Endothelial cell of umbilical vein (primary cell): Measurements from ENCODE around the gene KIF17. TPM values are rescaled to one million over a fixed set of nuclear protein-coding genes. Genes with fewer than 3 reads are reported as not detected.

ENCODE experiments used
- BruUV-seq: library from RNA; stranded (reverse); fragments of 400-500 nt; replicated peaks from 2 replicates; lab custom pipeline; 2021; lab: Mats Ljungman, UMichigan
- CTCF ChIA-PET: fragments of 300-600, 350-600 bp; sonication (Branson Sonifier 250); formaldehyde crosslinking; loops from one replicate; lab custom pipeline; 2021; ENCODE audit warnings: antibody characterized with exemption, inconsistent platforms; lab: Charles Lee
- POLR2A ChIA-PET: fragments of 300-600, 350-600 bp; sonication (Branson Sonifier 250); formaldehyde crosslinking; loops from one replicate; lab custom pipeline; 2021; ENCODE audit warnings: antibody characterized with exemption, inconsistent platforms; lab: Charles Lee
- DNase-seq: peaks from one replicate; pipeline ENCODE4 v3.0.0-alpha.2; 2011; ENCODE audit warnings: low read depth, low spot score
- FAIRE-seq: peaks from 2 replicates; lab custom pipeline; 2011; peaks lifted over from hg19 to GRCh38; lab: Jason Lieb, UNC
- H2AFZ ChIP-seq: 2 replicates; pipeline ENCODE4 v1.6.0; 2012; ENCODE audit warnings: low read depth, low read length, control low read depth, inconsistent platforms
- H3K27ac ChIP-seq: 2 replicates; pipeline ENCODE4 v1.5.1; 2011; ENCODE audit warnings: low read depth, mild to moderate bottlenecking, control low read depth, low read length, moderate library complexity; ENCODE audit not compliant: insufficient read depth
- H3K27me3 ChIP-seq, 2 experiments: 2 replicates each; pipeline versions ENCODE4 v1.6.0 to v1.6.1; 2011; ENCODE audit warnings: low read length in 2 of 2, mixed read lengths in 1 of 2; ENCODE audit not compliant: control insufficient read depth in 2 of 2, insufficient read depth in 2 of 2
- H3K36me3 ChIP-seq, 2 experiments: 2 replicates in 1 of 2; 3 replicates in 1 of 2; pipeline ENCODE4 v1.5.1; 2011; ENCODE audit warnings: low read length in 2 of 2, mild to moderate bottlenecking in 1 of 2, moderate library complexity in 1 of 2; ENCODE audit not compliant: control insufficient read depth in 2 of 2, insufficient read depth in 2 of 2; ENCODE audit errors: extremely low read depth in 1 of 2
- H3K4me1 ChIP-seq: 3 replicates; pipeline ENCODE4 v1.5.1; 2011; ENCODE audit warnings: mild to moderate bottlenecking, low read length; ENCODE audit not compliant: control insufficient read depth, insufficient read depth; ENCODE audit errors: extremely low read depth
- H3K4me2 ChIP-seq: 2 replicates; pipeline ENCODE4 v1.6.1; 2011; ENCODE audit warnings: low read length, control low read depth, mixed read lengths; ENCODE audit not compliant: insufficient read depth
- H3K4me3 ChIP-seq, 3 experiments: fragments of 200-600 bp in 1 of 3; sonication (generic), shearing (Covaris generic) in 1 of 3; replicated peaks in 1 of 3; 2 replicates each; pipeline ENCODE4 v1.5.1; 2011 to 2016; ENCODE audit warnings: control low read depth in 3 of 3, low read length in 3 of 3, mild to moderate bottlenecking in 2 of 3, inconsistent platforms in 1 of 3, low read depth in 1 of 3, moderate library complexity in 1 of 3; ENCODE audit not compliant: insufficient read depth in 1 of 3
- H3K79me2 ChIP-seq: 2 replicates; pipeline ENCODE4 v1.6.0; 2012; ENCODE audit warnings: low read length, inconsistent platforms; ENCODE audit not compliant: control insufficient read depth, insufficient read depth
- H3K9ac ChIP-seq: replicated peaks from 2 replicates; pipeline ENCODE3; 2011; ENCODE audit warnings: low read length, control low read depth; ENCODE audit not compliant: insufficient read depth; ENCODE audit errors: extremely low read depth
- H3K9me1 ChIP-seq: replicated peaks from 3 replicates; pipeline ENCODE4 v1.6.0; 2011; ENCODE audit warnings: mild to moderate bottlenecking, low read length; ENCODE audit not compliant: control insufficient read depth, insufficient read depth; ENCODE audit errors: extremely low read depth
- H3K9me3 ChIP-seq: replicated peaks from 2 replicates; pipeline ENCODE4 v1.5.1; 2012; ENCODE audit warnings: low read length, inconsistent platforms; ENCODE audit not compliant: control insufficient read depth, insufficient read depth
- H4K20me1 ChIP-seq: replicated peaks from 2 replicates; pipeline ENCODE3; 2011; ENCODE audit warnings: mild to moderate bottlenecking, low read length; ENCODE audit not compliant: control insufficient read depth, insufficient read depth; ENCODE audit errors: extremely low read depth
- EZH2 ChIP-seq: IDR thresholded peaks from 2 replicates; pipeline ENCODE4 v1.6.1; 2012; ENCODE audit warnings: borderline replicate concordance, low read depth, mild to moderate bottlenecking, moderate library complexity, low read length, inconsistent platforms; ENCODE audit not compliant: severe bottlenecking
- FOS ChIP-seq: IDR thresholded peaks from 2 replicates; pipeline ENCODE4 v1.6.1; 2011; ENCODE audit warnings: mild to moderate bottlenecking, low read length, moderate library complexity, borderline replicate concordance; ENCODE audit not compliant: insufficient read depth
- GATA2 ChIP-seq: IDR thresholded peaks from 2 replicates; pipeline ENCODE4 v1.7.0; 2011; ENCODE audit warnings: low read depth, mild to moderate bottlenecking, moderate library complexity, mixed read lengths, low read length; ENCODE audit not compliant: insufficient read length, insufficient read depth
- JUN ChIP-seq: IDR thresholded peaks from 2 replicates; pipeline ENCODE4 v1.6.1; 2011; ENCODE audit warnings: borderline replicate concordance, low read depth; ENCODE audit not compliant: insufficient read length, insufficient read depth
- MAX ChIP-seq: IDR thresholded peaks from 2 replicates; pipeline ENCODE4 v1.6.1; 2011; ENCODE audit not compliant: insufficient read depth, insufficient read length
- MYC ChIP-seq: IDR thresholded peaks from one replicate; pipeline ENCODE4 v1.6.1; 2011; ENCODE audit warnings: mild to moderate bottlenecking, low read depth, low read length
- POLR2A ChIP-seq: IDR thresholded peaks from 2 replicates; pipeline ENCODE4 v1.6.1; 2012; ENCODE audit warnings: low read depth, mild to moderate bottlenecking, control low read depth, low read length
- POLR2AphosphoS5 ChIP-seq: IDR thresholded peaks from 2 replicates; pipeline ENCODE4 v1.6.1; 2012; ENCODE audit warnings: low read depth, mild to moderate bottlenecking, control low read depth, low read length, moderate library complexity; ENCODE audit not compliant: insufficient read depth
- dilution Hi-C: fragments of 300-500 bp; cut with MboI; formaldehyde crosslinking; loops from one replicate; pipeline ENCODE4 v1.15.0; 2019; ENCODE audit warnings: low sequenced_read_pairs; ENCODE audit not compliant: extremely low pct_ligation_motif_present
- intact Hi-C: fragments of 100-400 bp; cut with micrococcal nuclease; formaldehyde crosslinking; loops from one replicate; pipeline ENCODE4 v1.10.0; 2022
- polyA plus RNA-seq, 4 experiments: library from polyadenylated mRNA; depleted of rRNA in 3 of 4; stranded (reverse) in 3 of 4; unstranded in 1 of 4; fragments of >200 nt; gene quantifications; 2 replicates each; pipeline versions ENCODE4 v1.2.1 to v1.2.3, GENCODE V29; 2011 to 2012; ENCODE audit warnings: missing spikeins in 1 of 4
- total RNA-seq: library from RNA; stranded (reverse); gene quantifications from 2 replicates; pipeline ENCODE4 v1.2.3, GENCODE V29; 2021
- TF ChIP-seq, protein P1 (sequence below), 2 donors: IDR thresholded peaks; 1 replicate in 1 of 2; 2 replicates in 1 of 2; pipeline ENCODE4 v1.5.1; 2011; ENCODE audit warnings: low read length in 2 of 2, mild to moderate bottlenecking in 2 of 2, moderate library complexity in 2 of 2, control low read depth in 1 of 2, inconsistent platforms in 1 of 2, low read depth in 1 of 2; ENCODE audit not compliant: insufficient read depth in 1 of 2; ENCODE audit errors: extremely low read depth in 1 of 2

KIF17 gene
- total and polyA plus RNA-seq, 2 donors (not counting 3 experiments of a cell fraction or from before 2014, with no cell fraction given), result 1.1 to 1.5 TPM

GRCh38 chr1:20710469-20711284, 7.1 kb downstream of the KIF17 start:
- dilution Hi-C loops (no loop called here), intact Hi-C loops (no loop called here)
- no peaks in the 10 kb centered on the region for H4K20me1 ChIP-seq
- no peaks in the 10 kb centered on the region for H3K36me3 ChIP-seq
- POLR2A ChIA-PET, result no interaction called here
- H3K27ac ChIP-seq, result no peak overlapping the region
- FAIRE-seq (no peak), DNase-seq (no peak)
- no peaks in the 10 kb centered on the region for H3K9me1 ChIP-seq
- H3K4me1 ChIP-seq, result no peaks in the 10 kb centered on the region
- H3K9me3 ChIP-seq, result no peaks in the 10 kb centered on the region
- H3K79me2 ChIP-seq, result no peaks in the 10 kb centered on the region
- TF ChIP-seq JUN, result no peak
- no peak for TF ChIP-seq MYC
- no peak for TF ChIP-seq FOS
- TF ChIP-seq, protein P1, sequence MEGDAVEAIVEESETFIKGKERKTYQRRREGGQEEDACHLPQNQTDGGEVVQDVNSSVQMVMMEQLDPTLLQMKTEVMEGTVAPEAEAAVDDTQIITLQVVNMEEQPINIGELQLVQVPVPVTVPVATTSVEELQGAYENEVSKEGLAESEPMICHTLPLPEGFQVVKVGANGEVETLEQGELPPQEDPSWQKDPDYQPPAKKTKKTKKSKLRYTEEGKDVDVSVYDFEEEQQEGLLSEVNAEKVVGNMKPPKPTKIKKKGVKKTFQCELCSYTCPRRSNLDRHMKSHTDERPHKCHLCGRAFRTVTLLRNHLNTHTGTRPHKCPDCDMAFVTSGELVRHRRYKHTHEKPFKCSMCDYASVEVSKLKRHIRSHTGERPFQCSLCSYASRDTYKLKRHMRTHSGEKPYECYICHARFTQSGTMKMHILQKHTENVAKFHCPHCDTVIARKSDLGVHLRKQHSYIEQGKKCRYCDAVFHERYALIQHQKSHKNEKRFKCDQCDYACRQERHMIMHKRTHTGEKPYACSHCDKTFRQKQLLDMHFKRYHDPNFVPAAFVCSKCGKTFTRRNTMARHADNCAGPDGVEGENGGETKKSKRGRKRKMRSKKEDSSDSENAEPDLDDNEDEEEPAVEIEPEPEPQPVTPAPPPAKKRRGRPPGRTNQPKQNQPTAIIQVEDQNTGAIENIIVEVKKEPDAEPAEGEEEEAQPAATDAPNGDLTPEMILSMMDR (IDR thresholded peaks at IDR 0.05; ENCODE audit: extremely low read depth in 1 of 2, insufficient read depth in 1 of 2, low read depth in 1 of 2, low read length in 2 of 2), result no peak
- TF ChIP-seq EZH2, result no peak
- no peak for TF ChIP-seq GATA2
- TF ChIP-seq POLR2A, result no peak
- TF ChIP-seq POLR2AphosphoS5, result no peak
- no peak for TF ChIP-seq MAX
- no TSS peak for BruUV-seq
- no peak overlapping the region for H3K9ac ChIP-seq
- no peaks in the 10 kb centered on the region for H3K27me3 ChIP-seq
- H3K4me2 ChIP-seq, result no peak overlapping the region
- CTCF ChIA-PET, result interaction anchor here (1.3 to 1.4 kb wide), 2 partner anchors 12 to 14 kb away, joined by 4 to 5 read pairs; no protein-coding TSS in a partner anchor
- no peak overlapping the region for H2AFZ ChIP-seq
- H3K4me3 ChIP-seq, result no peak overlapping the region
